ENCODE measurements around the gene ARID5A.

DNA sequence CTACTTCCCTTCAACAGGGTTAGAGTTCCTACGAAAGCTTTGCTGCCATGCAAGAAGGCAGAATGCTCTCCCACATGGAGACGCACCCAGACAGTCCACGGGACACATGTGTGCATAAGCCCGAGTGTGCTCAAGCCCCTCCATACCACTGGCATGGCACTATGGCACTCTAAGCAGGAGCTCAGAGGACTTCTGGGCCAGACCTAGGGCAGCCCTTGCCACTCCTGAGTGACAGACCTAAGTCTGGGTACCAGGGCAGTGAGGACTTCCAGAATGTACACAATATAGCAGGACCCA is 11.4 kb upstream of the ARID5A start:
- no peak for TF ChIP-seq YY1 (IDR thresholded peaks at IDR 0.05; ENCODE audit: insufficient read depth, insufficient replicate concordance, low read depth, low read length)
- no peak for TF ChIP-seq TCF7L2 (IDR thresholded peaks at IDR 0.05; ENCODE audit: low read depth, low read length)
- TF ChIP-seq SNRNP70 (IDR thresholded peaks at IDR 0.05; ENCODE audit: low read depth, low read length): no peak
- TF ChIP-seq GPN1 (CRISPR knock-in tag; IDR thresholded peaks at IDR 0.05; ENCODE audit: borderline replicate concordance): no peak
- no peak for TF ChIP-seq SMARCC2 (IDR thresholded peaks at IDR 0.05)
- TF ChIP-seq EZH2 (conservative IDR thresholded peaks at IDR 0.05; ENCODE audit: low read depth, low read length): no peak
- TF ChIP-seq ZKSCAN8 (CRISPR knock-in tag; IDR thresholded peaks at IDR 0.05; ENCODE audit: borderline replicate concordance): no peak
- no peak for TF ChIP-seq TCF12 (IDR thresholded peaks at IDR 0.05)
- TF ChIP-seq TCF12 (CRISPR knock-in tag; IDR thresholded peaks at IDR 0.05): no peak
- no peak for TF ChIP-seq PHF21A (CRISPR knock-in tag; IDR thresholded peaks at IDR 0.05)
- TF ChIP-seq RBFOX2 (IDR thresholded peaks at IDR 0.05; ENCODE audit: low read depth, low read length): no peak
- no peak for TF ChIP-seq NFE2L1 (CRISPR knock-in tag; IDR thresholded peaks at IDR 0.05; ENCODE audit: borderline replicate concordance)
- no peak for TF ChIP-seq ZNF121 (CRISPR knock-in tag; IDR thresholded peaks at IDR 0.05)
- no peak for TF ChIP-seq EP300 (IDR thresholded peaks at IDR 0.05; ENCODE audit: low read depth in 2 of 2, low read length in 2 of 2)
- no peak for TF ChIP-seq EP300 (CRISPR knock-in tag; IDR thresholded peaks at IDR 0.05; ENCODE audit: borderline replicate concordance)
- TF ChIP-seq, protein P1, sequence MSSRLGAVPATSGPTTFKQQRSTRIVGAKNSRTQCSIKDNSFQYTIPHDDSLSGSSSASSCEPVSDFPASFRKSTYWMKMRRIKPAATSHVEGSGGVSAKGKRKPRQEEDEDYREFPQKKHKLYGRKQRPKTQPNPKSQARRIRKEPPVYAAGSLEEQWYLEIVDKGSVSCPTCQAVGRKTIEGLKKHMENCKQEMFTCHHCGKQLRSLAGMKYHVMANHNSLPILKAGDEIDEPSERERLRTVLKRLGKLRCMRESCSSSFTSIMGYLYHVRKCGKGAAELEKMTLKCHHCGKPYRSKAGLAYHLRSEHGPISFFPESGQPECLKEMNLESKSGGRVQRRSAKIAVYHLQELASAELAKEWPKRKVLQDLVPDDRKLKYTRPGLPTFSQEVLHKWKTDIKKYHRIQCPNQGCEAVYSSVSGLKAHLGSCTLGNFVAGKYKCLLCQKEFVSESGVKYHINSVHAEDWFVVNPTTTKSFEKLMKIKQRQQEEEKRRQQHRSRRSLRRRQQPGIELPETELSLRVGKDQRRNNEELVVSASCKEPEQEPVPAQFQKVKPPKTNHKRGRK (CRISPR knock-in tag; IDR thresholded peaks at IDR 0.05): no peak
